IMR-90 (cell line): Measurements from ENCODE around the gene VIPR1. TPM values are rescaled to one million over a fixed set of nuclear protein-coding genes. Genes with fewer than 3 reads are reported as not detected.

ENCODE experiments used
- ATAC-seq: fragments of 200-7000 bp; cut with Tn5 transposase; 2 replicates; pipeline ENCODE4 v1.9.1; 2020; ENCODE audit warnings: low read depth, mild to moderate bottlenecking, moderate library complexity
- BruUV-seq: library from RNA; stranded (reverse); fragments of 400-500 nt; replicated peaks from 2 replicates; lab custom pipeline; 2021; lab: Mats Ljungman, UMichigan
- CTCF ChIA-PET: fragments of 300-600 bp; formaldehyde crosslinking; extraction: SDS; loops from one replicate; lab custom pipeline; 2021; ENCODE audit warnings: antibody characterized with exemption; lab: Yijun Ruan, JAX
- POLR2A ChIA-PET: fragments of 300-600 bp; sonication (Branson Sonifier 250); formaldehyde crosslinking; loops from one replicate; lab custom pipeline; 2022; ENCODE audit warnings: antibody characterized with exemption; ENCODE audit not compliant: unreplicated experiment; lab: Charles Lee
- DNase-seq: peaks from one replicate; pipeline ENCODE4 v3.0.0; 2013
- H2AFZ ChIP-seq: replicated peaks from 2 replicates; pipeline ENCODE3; 2013; ENCODE audit warnings: low read length, mild to moderate bottlenecking; ENCODE audit not compliant: poor library complexity
- H2AK5ac ChIP-seq: 2 replicates; pipeline ENCODE4 v1.6.1; 2013; ENCODE audit warnings: low read depth, low read length, inconsistent platforms
- H2AK9ac ChIP-seq: replicated peaks from 2 replicates; pipeline ENCODE3; 2013; ENCODE audit warnings: mild to moderate bottlenecking, low read depth, low read length, moderate library complexity; ENCODE audit not compliant: poor library complexity
- H2BK120ac ChIP-seq: 2 replicates; pipeline ENCODE4 v1.6.1; 2013; ENCODE audit warnings: low read depth, low read length, inconsistent platforms
- H2BK15ac ChIP-seq: 3 replicates; pipeline ENCODE4 v1.6.1; 2013; ENCODE audit warnings: low read depth, low read length, inconsistent platforms
- H2BK20ac ChIP-seq: 2 replicates; pipeline ENCODE4 v1.6.1; 2013; ENCODE audit warnings: low read depth, mild to moderate bottlenecking, inconsistent platforms, low read length, moderate library complexity
- H2BK5ac ChIP-seq: 2 replicates; pipeline ENCODE4 v1.6.1; 2013; ENCODE audit warnings: mild to moderate bottlenecking, low read depth, low read length, inconsistent platforms; ENCODE audit not compliant: poor library complexity, severe bottlenecking
- H3K14ac ChIP-seq: replicated peaks from 2 replicates; pipeline ENCODE4 v1.6.1; 2013; ENCODE audit warnings: low read depth, low read length, inconsistent platforms
- H3K18ac ChIP-seq: 2 replicates; pipeline ENCODE4 v1.6.1; 2013; ENCODE audit warnings: low read depth, low read length, control low read depth
- H3K23ac ChIP-seq: 2 replicates; pipeline ENCODE4 v1.6.1; 2013; ENCODE audit warnings: low read depth, low read length, inconsistent platforms
- H3K27ac ChIP-seq: 2 replicates; pipeline ENCODE4 v1.5.1; 2013; ENCODE audit warnings: mild to moderate bottlenecking, control low read depth, low read length; ENCODE audit not compliant: insufficient read depth
- H3K27me3 ChIP-seq: 2 replicates; pipeline ENCODE4 v1.6.1; 2013; ENCODE audit warnings: low read length; ENCODE audit not compliant: control insufficient read depth, insufficient read depth
- H3K36me3 ChIP-seq: 2 replicates; pipeline ENCODE4 v1.6.1; 2013; ENCODE audit warnings: low read length, mixed read lengths; ENCODE audit not compliant: control insufficient read depth, insufficient read depth
- H3K4ac ChIP-seq: 2 replicates; pipeline ENCODE4 v1.6.1; 2013; ENCODE audit warnings: low read depth, low read length, inconsistent platforms
- H3K4me1 ChIP-seq: 2 replicates; pipeline ENCODE4 v1.6.1; 2013; ENCODE audit warnings: low read length, mixed read lengths; ENCODE audit not compliant: control insufficient read depth, insufficient read depth
- H3K4me2 ChIP-seq: 2 replicates; pipeline ENCODE4 v1.6.1; 2013; ENCODE audit warnings: low read depth, mild to moderate bottlenecking, control low read depth, low read length, moderate library complexity
- H3K4me3 ChIP-seq: 2 replicates; pipeline ENCODE4 v1.5.1; 2013; ENCODE audit warnings: low read depth, mild to moderate bottlenecking, control low read depth, low read length, moderate library complexity; ENCODE audit not compliant: insufficient read depth
- H3K56ac ChIP-seq: 2 replicates; pipeline ENCODE4 v1.6.1; 2013; ENCODE audit warnings: low read length, inconsistent platforms; ENCODE audit not compliant: insufficient read depth; ENCODE audit errors: extremely low read depth
- H3K79me1 ChIP-seq, 2 experiments: 2 replicates each; pipeline ENCODE4 v1.6.1; 2013; ENCODE audit warnings: low read length in 2 of 2, inconsistent platforms in 1 of 2, low read depth in 1 of 2
- H3K9ac ChIP-seq: 2 replicates; pipeline ENCODE4 v1.6.1; 2013; ENCODE audit warnings: low read depth, low read length, control low read depth
- H3K9me1 ChIP-seq: 2 replicates; pipeline ENCODE4 v1.6.1; 2013; ENCODE audit warnings: low read length, inconsistent platforms; ENCODE audit not compliant: insufficient read depth
- H3K9me3 ChIP-seq: 2 replicates; pipeline ENCODE4 v1.6.1; 2013; ENCODE audit warnings: low read length; ENCODE audit not compliant: control insufficient read depth, insufficient read depth
- H4K20me1 ChIP-seq: 2 replicates; pipeline ENCODE4 v1.6.1; 2013; ENCODE audit warnings: low read length, inconsistent platforms; ENCODE audit not compliant: insufficient read depth
- H4K5ac ChIP-seq: 2 replicates; pipeline ENCODE4 v1.6.1; 2013; ENCODE audit warnings: mild to moderate bottlenecking, low read depth, low read length, control low read depth
- H4K8ac ChIP-seq, 2 experiments: 2 replicates each; pipeline ENCODE4 v1.6.1; 2013; ENCODE audit warnings: low read depth in 2 of 2, low read length in 2 of 2, control low read depth in 1 of 2, inconsistent platforms in 1 of 2
- H4K91ac ChIP-seq: 2 replicates; pipeline ENCODE4 v1.6.1; 2013; ENCODE audit warnings: low read depth, low read length, inconsistent platforms; ENCODE audit not compliant: insufficient read depth
- BHLHE40 ChIP-seq: fragments of 150-350 bp; IDR thresholded peaks from 2 replicates; pipeline ENCODE4 v1.6.1; 2016; ENCODE audit warnings: mild to moderate bottlenecking, low read depth, low read length
- CHD1 ChIP-seq: IDR thresholded peaks from 2 replicates; pipeline ENCODE4 v1.6.1; 2012; ENCODE audit warnings: low read depth, low read length, improper control_type of control experiment
- CTCF ChIP-seq: conservative IDR thresholded peaks from 2 replicates; pipeline ENCODE4 v1.5.1; 2012; ENCODE audit warnings: mild to moderate bottlenecking, low read depth, low read length, improper control_type of control experiment
- MAFK ChIP-seq: IDR thresholded peaks from 2 replicates; pipeline ENCODE4 v1.6.1; 2012; ENCODE audit warnings: low read depth, low read length, improper control_type of control experiment
- MAZ ChIP-seq: IDR thresholded peaks from 2 replicates; pipeline ENCODE4 v1.6.1; 2012; ENCODE audit warnings: low read depth, mild to moderate bottlenecking, low read length, improper control_type of control experiment, moderate library complexity, borderline replicate concordance
- MXI1 ChIP-seq: IDR thresholded peaks from 2 replicates; pipeline ENCODE4 v1.6.1; 2012; ENCODE audit warnings: low read depth, mild to moderate bottlenecking, low read length, moderate library complexity, borderline replicate concordance
- POLR2A ChIP-seq: IDR thresholded peaks from 2 replicates; pipeline ENCODE4 v1.6.1; 2012; ENCODE audit warnings: mild to moderate bottlenecking, low read depth, low read length
- RAD21 ChIP-seq: IDR thresholded peaks from 2 replicates; pipeline ENCODE4 v1.6.1; 2012; ENCODE audit warnings: low read length, improper control_type of control experiment
- RFX5 ChIP-seq: IDR thresholded peaks from 2 replicates; pipeline ENCODE4 v1.8.0; 2012; ENCODE audit warnings: low read depth, mild to moderate bottlenecking, low read length, moderate library complexity
- SMC3 ChIP-seq: fragments of 150-350 bp; IDR thresholded peaks from 2 replicates; pipeline ENCODE4 v1.6.1; 2016; ENCODE audit warnings: low read depth, mild to moderate bottlenecking, antibody characterized with exemption, low read length, moderate library complexity
- WGBS, 2 experiments: methylation state at CpG; one replicate each; pipeline versions ENCODE4 v1.1.5 to v1.1.7; 2013; ENCODE audit warnings: missing lambda C conversion rate in 2 of 2; ENCODE audit not compliant: insufficient read length in 1 of 2; ENCODE audit errors: extremely low coverage in 2 of 2; 5-methylcytosine and 5-hydroxymethylcytosine counted together
- dilution Hi-C: fragments of 300-500 bp; cut with HindIII; formaldehyde crosslinking; loops from one replicate; pipeline ENCODE4 v1.14.3; 2018; ENCODE audit warnings: low sequenced_read_pairs; ENCODE audit not compliant: unreplicated experiment
- in situ Hi-C: fragments of 300-500 bp; cut with MboI; formaldehyde crosslinking; loops from 3 replicates; pipeline ENCODE4 v1.14.3; 2019; ENCODE audit warnings: low sequenced_read_pairs, inconsistent platforms, mixed read lengths
- intact Hi-C: fragments of 100-400 bp; cut with micrococcal nuclease; formaldehyde crosslinking; loops from 2 replicates; pipeline ENCODE4 v1.10.0; 2022
- polyA plus RNA-seq, 3 experiments: library from polyadenylated mRNA; depleted of rRNA; stranded (reverse); fragments of >200 nt; gene quantifications; 2 replicates each; pipeline ENCODE4 v1.2.3, GENCODE V29; 2012; ENCODE audit warnings: low replicate concordance in 1 of 3
- total RNA-seq: library from RNA; depleted of rRNA; stranded (reverse); fragments of >200 nt; gene quantifications from 2 replicates; pipeline ENCODE4 v1.2.3, GENCODE V29; 2012

The VIPR1 gene
- total and polyA plus RNA-seq, 2 of the 4 experiments (the other 2 are of a cell fraction) = not detected

- WGBS, 2 experiments = 73% methylated on average over 4 of the region's 13 CpGs; no CpG with 5 or more reads in 1 of the 2 experiments
- H3K27me3 ChIP-seq = peaks cover 52% of the 10 kb centered on the region
Observed at GRCh38 chr3:42498791-42499477, 3.5 kb upstream of the VIPR1 start.

More at GRCh38 chr3:42498791-42499477, 3.5 kb upstream of the VIPR1 start:
- H3K9ac ChIP-seq = no peak overlapping the region
- no peak overlapping the region for H2BK5ac ChIP-seq
- ATAC-seq (no peak), DNase-seq (no peak)
- no peaks in the 10 kb centered on the region for H3K79me1 ChIP-seq
- no peak overlapping the region for H3K27ac ChIP-seq
- intact Hi-C loops = no loop called here
- ChIA-PET CTCF (no interaction called here), POLR2A (no interaction called here)
- H3K4ac ChIP-seq = no peak overlapping the region
- H2AFZ ChIP-seq = no peak overlapping the region
- no peak overlapping the region for H4K8ac ChIP-seq
- H4K20me1 ChIP-seq = no peaks in the 10 kb centered on the region
- H3K9me3 ChIP-seq = no peaks in the 10 kb centered on the region
- no peak overlapping the region for H4K91ac ChIP-seq
- no peaks in the 10 kb centered on the region; the same call in 1 of the 2 replicates for H3K9me1 ChIP-seq
- BruUV-seq = no TSS peak
- H4K5ac ChIP-seq = no peak overlapping the region
- no peak for TF ChIP-seq SMC3
- no peak for TF ChIP-seq MAFK
- TF ChIP-seq BHLHE40 = no peak
- TF ChIP-seq MXI1 = no peak
- TF ChIP-seq CTCF = no peak
- no peak for TF ChIP-seq MAZ
- no peak for TF ChIP-seq CHD1
- no peak for TF ChIP-seq RFX5
- TF ChIP-seq POLR2A = no peak
- TF ChIP-seq RAD21 = no peak
- in situ Hi-C loops = no loop called here
- no peak overlapping the region for H3K23ac ChIP-seq
- no peak overlapping the region for H2BK20ac ChIP-seq
- no peak overlapping the region for H3K56ac ChIP-seq
- no peak overlapping the region for H2BK120ac ChIP-seq
- H2AK5ac ChIP-seq = no peak overlapping the region
- H3K4me1 ChIP-seq = no peaks in the 10 kb centered on the region
- no peak overlapping the region for H3K18ac ChIP-seq
- H3K4me2 ChIP-seq = no peak overlapping the region
- H3K4me3 ChIP-seq = no peak overlapping the region
- H2BK15ac ChIP-seq = no peak overlapping the region
- dilution Hi-C loops = no loop called here
- H3K36me3 ChIP-seq = no peaks in the 10 kb centered on the region
- H3K14ac ChIP-seq = no peak overlapping the region
- H2AK9ac ChIP-seq = no peak overlapping the region
